ENCODE measurements around the gene GAL3ST3.
A peak's percentile ranks its signal among the peaks of the same experiment; 100 is the strongest.
"Not testable (repeated sequence)": the region's sequence is repeated elsewhere in the genome, so short reads cannot be mapped to it uniquely, and the experiment has no call there.

Gene GAL3ST3

GRCh38 chr11:66042996-66043906 is 5.7 kb downstream of the GAL3ST3 start:
- no peak for DNase-seq

- no peak for DNase-seq
These were observed 6.5 kb downstream of the GAL3ST3 start for GRCh38 chr11:66042227-66042995.

- no peak for DNase-seq
These were observed 9.2 kb downstream of the GAL3ST3 start for GRCh38 chr11:66039765-66040164.

- no peak for DNase-seq
These were observed 11.6 kb downstream of the GAL3ST3 start for GRCh38 chr11:66037327-66037726.

GRCh38 chr11:66036334-66036710 is 12.6 kb downstream of the GAL3ST3 start:
- DNase-seq: no peak

- no peak for DNase-seq
These were observed 13.2 kb downstream of the GAL3ST3 start for GRCh38 chr11:66035653-66036333.

- no peak for DNase-seq
These were observed 15.8 kb downstream of the GAL3ST3 start for GRCh38 chr11:66032957-66033735.

GRCh38 chr11:66026017-66026529 is 22.9 kb downstream of the GAL3ST3 start, which contains the start of gene CATSPER1:
Gene CATSPER1, minus strand, starts transcription at chr11:66026479. Its CDS starts 100 bp downstream, at chr11:66026379.
- no peak for DNase-seq

GRCh38 chr11:66023186-66023440 is 25.8 kb downstream of the GAL3ST3 start:
- DNase-seq: not testable (repeated sequence)

- peak; percentile 88 to 90 for DNase-seq
These were observed 26.4 kb downstream of the GAL3ST3 start for GRCh38 chr11:66022401-66023185.

- no peak for DNase-seq
These were observed 28.2 kb downstream of the GAL3ST3 start for GRCh38 chr11:66020618-66021357.

GRCh38 chr11:66020212-66020611 is 28.7 kb downstream of the GAL3ST3 start:
- DNase-seq: no peak

- DNase-seq: no peak
These were observed 31.6 kb downstream of the GAL3ST3 start for GRCh38 chr11:66017321-66017720.

GRCh38 chr11:66016793-66017177 is 32.2 kb downstream of the GAL3ST3 start:
- DNase-seq: no peak

GRCh38 chr11:66015936-66016792 is 32.8 kb downstream of the GAL3ST3 start:
- DNase-seq: no peak

GRCh38 chr11:66015454-66015881 is 33.5 kb downstream of the GAL3ST3 start:
- no peak for DNase-seq

- no peak for DNase-seq
These were observed 34.0 kb downstream of the GAL3ST3 start for GRCh38 chr11:66014804-66015453.

- DNase-seq: no peak
These were observed 35.2 kb downstream of the GAL3ST3 start for GRCh38 chr11:66013762-66014100.
